Panc1 (cell line): ENCODE results near the gene C20orf202.

Experiments
- CTCF ChIP-seq: fragments of 450-650 bp; IDR thresholded peaks from 2 replicates; pipeline ENCODE4 v1.5.1; 2017; ENCODE audit warnings: mild to moderate bottlenecking
- POLR2AphosphoS5 ChIP-seq: IDR thresholded peaks from 2 replicates; pipeline ENCODE4 v1.6.1; 2012; ENCODE audit warnings: mild to moderate bottlenecking, low read depth, low read length, moderate library complexity
- REST ChIP-seq, 2 experiments: IDR thresholded peaks; 2 replicates each; pipeline ENCODE4 v1.6.1; 2011 to 2012; ENCODE audit warnings: low read depth in 2 of 2, control low read depth in 1 of 2, low read length in 1 of 2, mild to moderate bottlenecking in 1 of 2, moderate library complexity in 1 of 2; ENCODE audit not compliant: insufficient read depth in 1 of 2
- TCF7L2 ChIP-seq: IDR thresholded peaks from 2 replicates; pipeline ENCODE4 v1.6.1; 2011; ENCODE audit warnings: mild to moderate bottlenecking, low read depth, low read length, inconsistent platforms

GRCh38 chr20:1210501-1210900 is 7.2 kb downstream of the C20orf202 start:
- no peak for TF ChIP-seq CTCF
- no peak for TF ChIP-seq POLR2AphosphoS5
- no peak for TF ChIP-seq REST (IDR thresholded peaks at IDR 0.05; ENCODE audit: insufficient read depth in 1 of 2, low read depth in 2 of 2, low read length in 1 of 2)
- TF ChIP-seq TCF7L2, result no peak
